Keratinocyte (primary cell): ENCODE results near the gene MBNL2. TPM values are rescaled to one million over a fixed set of nuclear protein-coding genes. Genes with fewer than 3 reads are reported as not detected.

Experiments used
- DNase-seq: peaks from one replicate; pipeline ENCODE4 v3.0.0-alpha.2; 2011; ENCODE audit warnings: low read depth, missing footprints, low spot score
- FAIRE-seq: peaks from 2 replicates; lab custom pipeline; 2011; peaks lifted over from hg19 to GRCh38; lab: Jason Lieb, UNC
- H2AFZ ChIP-seq: 2 replicates; pipeline ENCODE4 v1.6.0; 2012; ENCODE audit warnings: low read length, control low read depth, inconsistent platforms; ENCODE audit not compliant: control insufficient read depth
- H3K27ac ChIP-seq: 2 replicates; pipeline ENCODE4 v1.5.1; 2011; ENCODE audit warnings: low read length; ENCODE audit not compliant: control insufficient read depth, insufficient read depth
- H3K27me3 ChIP-seq: 3 replicates; pipeline ENCODE4 v1.6.0; 2011; ENCODE audit warnings: low read length; ENCODE audit not compliant: control insufficient read depth, insufficient read depth; ENCODE audit errors: extremely low read depth
- H3K36me3 ChIP-seq, 2 experiments: 2 replicates in 1 of 2; 3 replicates in 1 of 2; pipeline ENCODE4 v1.5.1; 2011; ENCODE audit warnings: low read length in 2 of 2, mild to moderate bottlenecking in 1 of 2; ENCODE audit not compliant: control insufficient read depth in 2 of 2, insufficient read depth in 2 of 2; ENCODE audit errors: extremely low read depth in 1 of 2
- H3K4me1 ChIP-seq: 3 replicates; pipeline ENCODE4 v1.5.1; 2011; ENCODE audit warnings: low read length; ENCODE audit not compliant: control insufficient read depth, insufficient read depth; ENCODE audit errors: extremely low read depth
- H3K4me2 ChIP-seq: 3 replicates; pipeline ENCODE4 v1.6.0; 2011; ENCODE audit warnings: low read depth, low read length; ENCODE audit not compliant: control insufficient read depth, insufficient read depth; ENCODE audit errors: extremely low read depth
- H3K4me3 ChIP-seq, 3 experiments: fragments of 200-600 bp in 1 of 3; sonication (generic) in 1 of 3; 2 replicates in 2 of 3; 3 replicates in 1 of 3; pipeline ENCODE4 v1.5.1; 2011 to 2016; ENCODE audit warnings: low read length in 3 of 3, mild to moderate bottlenecking in 3 of 3, control low read depth in 2 of 3, inconsistent platforms in 1 of 3, low read depth in 1 of 3, mixed read lengths in 1 of 3, mixed run types in 1 of 3, moderate library complexity in 1 of 3; ENCODE audit not compliant: control insufficient read depth in 2 of 3, insufficient read depth in 2 of 3; ENCODE audit errors: extremely low read depth in 1 of 3
- H3K79me2 ChIP-seq: 2 replicates; pipeline ENCODE4 v1.6.0; 2012; ENCODE audit warnings: low read length; ENCODE audit not compliant: control insufficient read depth, insufficient read depth
- H3K9ac ChIP-seq: 3 replicates; pipeline ENCODE4 v1.6.0; 2011; ENCODE audit warnings: low read length; ENCODE audit not compliant: control insufficient read depth, insufficient read depth; ENCODE audit errors: extremely low read depth
- H3K9me1 ChIP-seq: 3 replicates; pipeline ENCODE4 v1.6.0; 2011; ENCODE audit warnings: low read length; ENCODE audit not compliant: control insufficient read depth, insufficient read depth; ENCODE audit errors: extremely low read depth
- H3K9me3 ChIP-seq: 2 replicates; pipeline ENCODE4 v1.5.1; 2012; ENCODE audit warnings: low read depth, low read length; ENCODE audit not compliant: control insufficient read depth
- H4K20me1 ChIP-seq: 3 replicates; pipeline ENCODE4 v1.6.0; 2011; ENCODE audit warnings: low read length; ENCODE audit not compliant: control insufficient read depth, insufficient read depth; ENCODE audit errors: extremely low read depth
- EZH2 ChIP-seq: IDR thresholded peaks from one replicate; pipeline ENCODE4 v1.6.1; 2012; ENCODE audit warnings: inconsistent platforms, mild to moderate bottlenecking, low read length, moderate library complexity
- dilution Hi-C: fragments of 300-500 bp; cut with MboI; formaldehyde crosslinking; loops from one replicate; pipeline ENCODE4 v1.7.0; 2020; ENCODE audit warnings: low sequenced_read_pairs; ENCODE audit not compliant: extremely low pct_ligation_motif_present
- polyA plus RNA-seq, 5 experiments: library from polyadenylated mRNA; depleted of rRNA in 3 of 5; stranded (reverse) in 3 of 5; stranded (forward) in 1 of 5; unstranded in 1 of 5; fragments of >200 nt; gene quantifications; 1 replicate in 1 of 5; 2 replicates in 3 of 5; 3 replicates in 1 of 5; pipeline versions ENCODE4 v1.2.1 to v1.2.3, GENCODE V29; 2011 to 2012; ENCODE audit warnings: missing spikeins in 2 of 5, low read depth in 1 of 5, low replicate concordance in 1 of 5
- TF ChIP-seq, protein P1 (sequence below), 3 experiments: IDR thresholded peaks in 1 of 3; conservative IDR thresholded peaks in 1 of 3; optimal IDR thresholded peaks in 1 of 3; 2 replicates in 2 of 3; 3 replicates in 1 of 3; pipeline versions ENCODE3 to v1.5.1; 2011; ENCODE audit warnings: low read length in 3 of 3, mild to moderate bottlenecking in 3 of 3, moderate library complexity in 2 of 3, control low read depth in 1 of 3, inconsistent platforms in 1 of 3; ENCODE audit not compliant: insufficient read depth in 2 of 3; ENCODE audit errors: extremely low read depth in 1 of 3

MBNL2 gene
- polyA plus RNA-seq, 1 donor (not counting 4 experiments of a cell fraction or from before 2014, with no cell fraction given), result 28.4 TPM

DNA sequence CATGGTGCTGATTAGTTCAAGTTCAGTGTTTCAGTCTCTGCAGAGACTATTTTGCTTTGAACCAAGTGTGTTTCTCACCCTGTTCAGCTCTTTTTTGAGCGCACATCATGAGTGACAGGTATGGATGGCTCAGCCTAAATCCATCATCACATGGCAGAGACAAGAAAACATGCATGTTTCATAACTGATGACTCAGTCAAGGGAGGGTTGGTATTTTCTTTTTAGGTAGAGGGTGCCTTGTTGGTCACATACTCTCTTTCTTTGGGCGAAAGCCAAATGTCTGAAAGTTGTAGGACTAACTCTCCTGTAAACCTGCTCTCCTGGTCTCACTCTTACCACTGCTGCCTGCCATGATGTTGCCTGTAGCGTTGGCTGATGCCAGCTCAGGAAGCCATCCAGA lies 163.7 kb downstream of the MBNL2 start:
- Histone ChIP-seq H3K9ac (no peak overlapping the region), H3K4me3 (no peak overlapping the region), H3K27me3 (no peaks in the 10 kb centered on the region), H3K36me3 (peaks cover 10 to 12% of the 10 kb centered on the region in 2 experiments), H3K4me2 (no peak overlapping the region), H3K9me1 (no peaks in the 10 kb centered on the region), H2AFZ (no peak overlapping the region), H3K27ac (no peak overlapping the region), H3K79me2 (no peaks in the 10 kb centered on the region), H3K4me1 (no peaks in the 10 kb centered on the region), H3K9me3 (no peaks in the 10 kb centered on the region), H4K20me1 (no peaks in the 10 kb centered on the region)
- DNase-seq (peak; percentile 7), FAIRE-seq (peak; percentile 23)
- dilution Hi-C loops, result no loop called here
- no peak for TF ChIP-seq EZH2
- TF ChIP-seq, protein P1, sequence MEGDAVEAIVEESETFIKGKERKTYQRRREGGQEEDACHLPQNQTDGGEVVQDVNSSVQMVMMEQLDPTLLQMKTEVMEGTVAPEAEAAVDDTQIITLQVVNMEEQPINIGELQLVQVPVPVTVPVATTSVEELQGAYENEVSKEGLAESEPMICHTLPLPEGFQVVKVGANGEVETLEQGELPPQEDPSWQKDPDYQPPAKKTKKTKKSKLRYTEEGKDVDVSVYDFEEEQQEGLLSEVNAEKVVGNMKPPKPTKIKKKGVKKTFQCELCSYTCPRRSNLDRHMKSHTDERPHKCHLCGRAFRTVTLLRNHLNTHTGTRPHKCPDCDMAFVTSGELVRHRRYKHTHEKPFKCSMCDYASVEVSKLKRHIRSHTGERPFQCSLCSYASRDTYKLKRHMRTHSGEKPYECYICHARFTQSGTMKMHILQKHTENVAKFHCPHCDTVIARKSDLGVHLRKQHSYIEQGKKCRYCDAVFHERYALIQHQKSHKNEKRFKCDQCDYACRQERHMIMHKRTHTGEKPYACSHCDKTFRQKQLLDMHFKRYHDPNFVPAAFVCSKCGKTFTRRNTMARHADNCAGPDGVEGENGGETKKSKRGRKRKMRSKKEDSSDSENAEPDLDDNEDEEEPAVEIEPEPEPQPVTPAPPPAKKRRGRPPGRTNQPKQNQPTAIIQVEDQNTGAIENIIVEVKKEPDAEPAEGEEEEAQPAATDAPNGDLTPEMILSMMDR (optimal IDR thresholded peaks at IDR 0.05 in 1 of 3, IDR thresholded peaks at IDR 0.05 in 1 of 3, conservative IDR thresholded peaks at IDR 0.05 in 1 of 3; ENCODE audit: extremely low read depth in 1 of 3, insufficient read depth in 2 of 3, low read length in 3 of 3), result no peak

DNA sequence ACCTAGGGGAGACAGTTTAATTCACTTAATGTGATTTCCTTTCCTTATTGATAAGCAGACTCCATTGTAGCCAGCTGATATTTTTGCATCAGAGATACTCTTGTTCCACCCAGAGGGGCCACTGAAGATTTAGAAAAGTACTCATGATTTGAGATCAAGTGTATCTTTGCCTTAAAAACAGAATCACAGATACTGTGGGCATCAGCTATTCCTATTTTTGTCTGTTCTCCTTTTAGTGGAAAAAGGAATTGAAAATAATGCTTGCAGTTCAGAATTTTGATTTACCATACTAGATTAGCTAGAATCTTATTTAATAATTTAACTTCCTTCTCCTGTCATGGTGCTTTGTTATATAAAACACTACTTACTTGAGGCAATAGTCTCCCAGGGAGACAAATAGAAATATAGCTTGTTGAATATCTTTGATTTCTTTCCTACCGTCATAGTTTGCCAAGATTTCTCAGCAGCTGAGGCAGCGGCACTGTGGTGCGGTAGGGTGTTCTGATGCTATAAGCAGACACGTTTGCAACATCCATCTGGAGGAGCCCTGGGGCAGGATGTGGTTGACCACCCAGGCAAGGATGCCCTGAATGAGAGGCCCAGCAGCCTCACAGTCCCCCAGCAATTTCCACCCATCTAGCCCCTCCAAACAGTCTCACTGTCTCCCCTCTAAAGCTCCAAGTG lies 164.8 kb downstream of the MBNL2 start:
- Histone ChIP-seq H3K4me3 (no peak overlapping the region), H3K4me1 (no peaks in the 10 kb centered on the region), H3K27ac (no peak overlapping the region), H3K9me3 (no peaks in the 10 kb centered on the region), H3K27me3 (no peaks in the 10 kb centered on the region), H3K4me2 (no peak overlapping the region), H2AFZ (no peak overlapping the region), H3K9ac (no peak overlapping the region), H3K36me3 (peaks cover 12 to 14% of the 10 kb centered on the region in 2 experiments), H3K9me1 (no peaks in the 10 kb centered on the region), H4K20me1 (no peaks in the 10 kb centered on the region), H3K79me2 (no peaks in the 10 kb centered on the region)
- FAIRE-seq (no peak), DNase-seq (no peak)
- TF ChIP-seq EZH2, result no peak
- TF ChIP-seq, protein P1 (optimal IDR thresholded peaks at IDR 0.05 in 1 of 3, IDR thresholded peaks at IDR 0.05 in 1 of 3, conservative IDR thresholded peaks at IDR 0.05 in 1 of 3; ENCODE audit: extremely low read depth in 1 of 3, insufficient read depth in 2 of 3, low read length in 3 of 3), result no peak
- dilution Hi-C loops, result no loop called here
